MM.1S (cell line): ENCODE results near the gene THRB.

ENCODE experiments used
- DNase-seq: peaks from one replicate; pipeline ENCODE4 v3.0.0-alpha.2; 2015
- H2AFZ ChIP-seq: fragments of 300-600 bp; sonication (generic); 2 replicates; pipeline ENCODE4 v1.6.0; 2016; ENCODE audit warnings: antibody characterized with exemption, low read length
- H3F3A ChIP-seq: fragments of 300-600 bp; sonication (generic); 2 replicates; pipeline ENCODE4 v1.6.1; 2016; ENCODE audit warnings: mild to moderate bottlenecking, antibody characterized with exemption, low read length, moderate library complexity, mixed read lengths; ENCODE audit not compliant: insufficient read depth
- H3K27ac ChIP-seq: fragments of 300-600 bp; sonication (generic); 2 replicates; pipeline ENCODE4 v1.5.1; 2016; ENCODE audit warnings: mild to moderate bottlenecking, low read length
- H3K27me3 ChIP-seq: fragments of 300-600 bp; sonication (generic); replicated peaks from 2 replicates; pipeline ENCODE4 v1.6.0; 2016; ENCODE audit warnings: low read length; ENCODE audit not compliant: insufficient read depth
- H3K36me3 ChIP-seq: fragments of 300-600 bp; sonication (generic); replicated peaks from 2 replicates; pipeline ENCODE4 v1.6.1; 2016; ENCODE audit warnings: mild to moderate bottlenecking, low read length, mixed read lengths; ENCODE audit not compliant: insufficient read depth
- H3K4me1 ChIP-seq: fragments of 300-600 bp; sonication (generic); 2 replicates; pipeline ENCODE4 v1.6.1; 2016; ENCODE audit warnings: low read length, mixed read lengths
- H3K4me2 ChIP-seq: fragments of 300-600 bp; sonication (generic); 2 replicates; pipeline ENCODE4 v1.6.0; 2016; ENCODE audit warnings: low read depth, low read length
- H3K4me3 ChIP-seq: fragments of 300-600 bp; sonication (generic); 2 replicates; pipeline ENCODE4 v1.5.1; 2016; ENCODE audit warnings: low read length, mixed read lengths
- H3K79me2 ChIP-seq: fragments of 300-600 bp; sonication (generic); 2 replicates; pipeline ENCODE4 v1.6.1; 2016; ENCODE audit warnings: mixed run types, low read length, mixed read lengths
- H3K9ac ChIP-seq: fragments of 300-600 bp; sonication (generic); 2 replicates; pipeline ENCODE4 v1.6.1; 2016; ENCODE audit warnings: low read length, mixed read lengths
- H3K9me2 ChIP-seq: fragments of 300-600 bp; sonication (generic); replicated peaks from 2 replicates; pipeline ENCODE4 v1.6.1; 2016; ENCODE audit warnings: mild to moderate bottlenecking, low read length, mixed read lengths; ENCODE audit not compliant: insufficient read depth
- H3K9me3 ChIP-seq: fragments of 300-600 bp; sonication (generic); replicated peaks from 2 replicates; pipeline ENCODE4 v1.6.1; 2016; ENCODE audit warnings: mild to moderate bottlenecking, low read length, mixed read lengths; ENCODE audit not compliant: insufficient read depth
- H4K20me1 ChIP-seq: fragments of 300-600 bp; sonication (generic); 2 replicates; pipeline ENCODE4 v1.6.1; 2016; ENCODE audit warnings: mild to moderate bottlenecking, low read length, moderate library complexity, mixed read lengths; ENCODE audit not compliant: insufficient read depth
- CTCF ChIP-seq: fragments of 300-600 bp; sonication (generic); IDR thresholded peaks from 2 replicates; pipeline ENCODE4 v1.5.1; 2016; ENCODE audit warnings: antibody characterized with exemption, low read length, mixed read lengths
- EZH2 ChIP-seq: fragments of 300-600 bp; sonication (generic); optimal IDR thresholded peaks from 2 replicates; pipeline ENCODE3; 2017; ENCODE audit warnings: low read depth, mild to moderate bottlenecking, antibody characterized with exemption, low read length, mixed read lengths
- EZH2phosphoT487 ChIP-seq: fragments of 300-600 bp; sonication (generic); IDR thresholded peaks from 2 replicates; pipeline ENCODE4 v1.6.1; 2018; ENCODE audit warnings: antibody characterized with exemption, low read length

The THRB gene

DNA sequence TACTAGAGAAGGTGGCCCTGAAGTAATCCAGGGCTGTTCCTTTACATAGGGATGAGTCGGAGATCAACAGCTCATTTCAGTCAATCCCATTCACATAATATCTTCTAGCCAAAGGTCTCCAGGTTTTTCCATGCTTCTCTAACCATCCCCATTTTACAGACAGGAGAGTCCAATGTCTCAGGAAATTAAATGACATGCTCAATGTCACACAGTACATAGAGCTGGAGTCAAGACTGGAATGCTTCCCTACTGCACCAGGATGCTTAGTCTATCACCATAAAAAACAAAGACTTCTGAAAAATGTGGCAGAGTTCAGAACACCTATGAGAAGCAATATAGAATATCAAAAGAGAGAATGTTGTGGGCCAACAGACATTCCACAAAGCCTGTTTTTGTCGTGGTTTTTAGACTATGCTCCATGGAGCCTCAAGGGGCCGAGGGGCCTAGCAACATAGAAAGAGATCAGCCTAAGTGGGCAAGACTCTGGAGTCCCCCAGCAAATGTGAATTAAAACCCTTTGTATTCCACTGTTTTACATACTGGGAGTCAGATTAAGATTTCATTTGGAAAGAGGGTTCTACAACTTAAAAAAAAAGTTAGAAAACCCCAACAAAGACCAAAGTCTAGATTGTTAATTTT lies 122.0 kb downstream of the THRB start:
- H3K27ac ChIP-seq = no peak overlapping the region
- no peaks in the 10 kb centered on the region for H4K20me1 ChIP-seq
- no peak overlapping the region for H2AFZ ChIP-seq
- H3K36me3 ChIP-seq = no peaks in the 10 kb centered on the region
- TF ChIP-seq EZH2phosphoT487 (no peak), EZH2 (no peak), CTCF (no peak)
- no peaks in the 10 kb centered on the region for H3K4me1 ChIP-seq
- no peaks in the 10 kb centered on the region for H3F3A ChIP-seq
- H3K9ac ChIP-seq = no peak overlapping the region
- H3K9me2 ChIP-seq = no peaks in the 10 kb centered on the region
- H3K4me2 ChIP-seq = no peak overlapping the region
- no peaks in the 10 kb centered on the region for H3K79me2 ChIP-seq
- no peaks in the 10 kb centered on the region for H3K9me3 ChIP-seq
- H3K4me3 ChIP-seq = no peak overlapping the region
- H3K27me3 ChIP-seq = no peaks in the 10 kb centered on the region
- DNase-seq = no peak

DNA sequence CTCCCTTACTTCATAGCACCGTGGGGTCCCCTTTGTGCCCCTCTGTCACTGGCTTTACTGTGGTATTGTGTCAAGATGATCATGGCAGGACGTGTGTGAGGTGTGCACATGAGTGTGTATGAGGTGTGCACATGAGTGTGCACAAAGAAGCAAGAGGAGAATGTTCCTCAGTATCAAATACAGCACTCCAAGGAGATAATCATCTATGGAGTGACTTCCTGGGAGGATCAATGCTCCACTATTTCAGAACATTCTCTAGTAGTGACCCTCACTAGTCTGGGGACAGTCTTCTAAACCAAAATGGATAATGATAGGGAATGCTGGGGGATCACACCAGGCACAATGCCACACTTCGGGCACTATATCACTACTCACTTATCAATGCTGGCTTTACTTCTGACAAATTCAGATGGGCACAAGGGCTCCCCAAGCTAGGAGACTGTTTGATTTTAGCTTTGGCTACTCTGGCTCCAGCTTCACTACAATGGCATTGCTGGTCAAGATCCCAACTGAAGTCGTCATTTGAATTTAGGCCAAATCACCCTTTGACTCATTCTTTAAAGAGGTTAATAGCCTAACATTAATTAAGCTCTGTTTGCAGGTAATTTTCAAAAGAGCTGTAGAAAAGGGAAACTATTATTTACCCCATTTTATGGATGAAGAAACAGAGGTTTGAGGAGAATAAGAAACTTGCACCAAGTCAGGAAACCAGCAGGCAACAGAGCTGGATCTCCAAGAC lies 124.1 kb downstream of the THRB start:
- Histone ChIP-seq H3K9ac (no peak overlapping the region), H4K20me1 (no peaks in the 10 kb centered on the region), H3K36me3 (no peaks in the 10 kb centered on the region), H2AFZ (no peak overlapping the region), H3K9me2 (no peaks in the 10 kb centered on the region), H3K27ac (no peak overlapping the region), H3K4me3 (no peak overlapping the region), H3K27me3 (no peaks in the 10 kb centered on the region), H3K9me3 (no peaks in the 10 kb centered on the region), H3K4me2 (no peak overlapping the region), H3F3A (no peaks in the 10 kb centered on the region), H3K79me2 (no peaks in the 10 kb centered on the region), H3K4me1 (no peaks in the 10 kb centered on the region)
- DNase-seq = no peak
- TF ChIP-seq EZH2 (no peak), EZH2phosphoT487 (no peak), CTCF (no peak)

- no peak for DNase-seq
- Histone ChIP-seq H4K20me1 (no peaks in the 10 kb centered on the region), H2AFZ (no peak overlapping the region), H3K36me3 (no peaks in the 10 kb centered on the region), H3K4me3 (no peak overlapping the region), H3K79me2 (no peaks in the 10 kb centered on the region), H3K27me3 (no peaks in the 10 kb centered on the region), H3K27ac (no peak overlapping the region), H3F3A (no peaks in the 10 kb centered on the region), H3K9ac (no peak overlapping the region), H3K9me3 (no peaks in the 10 kb centered on the region), H3K4me1 (no peaks in the 10 kb centered on the region), H3K9me2 (no peaks in the 10 kb centered on the region), H3K4me2 (no peak overlapping the region)
- TF ChIP-seq EZH2phosphoT487 (no peak), CTCF (no peak), EZH2 (no peak)
Observed at GRCh38 chr3:24368605-24369004, 126.0 kb downstream of the THRB start.
